Ascending aorta (tissue), 2 donors: ENCODE data around the gene SAMD9. TPM values are rescaled to one million over a fixed set of nuclear protein-coding genes. Genes with fewer than 3 reads are reported as not detected.

ENCODE experiments used
- DNase-seq, 2 donors: peaks; one replicate each; pipeline ENCODE4 v3.0.0-alpha.2; 2019; ENCODE audit warnings: low spot score in 2 of 2
- H3K27ac ChIP-seq, 2 donors: fragments of 200-600 bp; sonication (generic); one replicate each; pipeline ENCODE4 v1.5.1; 2016 to 2017; ENCODE audit warnings: mild to moderate bottlenecking in 1 of 2
- H3K27me3 ChIP-seq: fragments of 200-600 bp; sonication (generic); one replicate; pipeline ENCODE4 v1.5.1; 2017
- H3K36me3 ChIP-seq, 2 donors: fragments of 200-600 bp; sonication (generic); one replicate each; pipeline ENCODE4 v1.5.1; 2016
- H3K4me1 ChIP-seq, 2 donors: fragments of 200-600 bp; sonication (generic); one replicate each; pipeline ENCODE4 v1.5.1; 2016 to 2017; ENCODE audit warnings: mild to moderate bottlenecking in 1 of 2
- H3K4me3 ChIP-seq, 2 donors: fragments of 200-600 bp; sonication (generic); one replicate each; pipeline ENCODE4 v1.5.1; 2016 to 2017; ENCODE audit warnings: mild to moderate bottlenecking in 1 of 2
- H3K9me3 ChIP-seq, 2 donors: fragments of 200-600 bp; sonication (generic); one replicate each; pipeline ENCODE4 v1.5.1; 2016
- intact Hi-C: fragments of 100-400 bp; cut with DNase I; formaldehyde crosslinking; loops from one replicate; pipeline ENCODE4 v1.15.1; 2023
- total RNA-seq: library from RNA; depleted of rRNA; stranded (reverse); fragments of >200 nt; gene quantifications from one replicate; pipeline ENCODE4 v1.1.0, GENCODE V29; 2016
- TF ChIP-seq, protein P1 (sequence below), 3 experiments: fragments of 200-600 bp in 2 of 3; fragments of 450-650 bp in 1 of 3; sonication (generic) in 2 of 3; IDR thresholded peaks; one replicate each; pipeline ENCODE4 v1.5.1; 2016 to 2019; ENCODE audit warnings: antibody characterized with exemption in 3 of 3, mild to moderate bottlenecking in 1 of 3, moderate library complexity in 1 of 3

SAMD9 gene
- total RNA-seq, 1 donor from 2014 or later, result 5.6 TPM

- DNase-seq, result no peak
- Histone ChIP-seq H3K27me3 (no peaks in the 10 kb centered on the region), H3K36me3 (no peaks in the 10 kb centered on the region), H3K4me3 (no peak overlapping the region), H3K27ac (no peak overlapping the region), H3K9me3 (no peaks in the 10 kb centered on the region), H3K4me1 (no peaks in the 10 kb centered on the region)
- TF ChIP-seq, protein P1, sequence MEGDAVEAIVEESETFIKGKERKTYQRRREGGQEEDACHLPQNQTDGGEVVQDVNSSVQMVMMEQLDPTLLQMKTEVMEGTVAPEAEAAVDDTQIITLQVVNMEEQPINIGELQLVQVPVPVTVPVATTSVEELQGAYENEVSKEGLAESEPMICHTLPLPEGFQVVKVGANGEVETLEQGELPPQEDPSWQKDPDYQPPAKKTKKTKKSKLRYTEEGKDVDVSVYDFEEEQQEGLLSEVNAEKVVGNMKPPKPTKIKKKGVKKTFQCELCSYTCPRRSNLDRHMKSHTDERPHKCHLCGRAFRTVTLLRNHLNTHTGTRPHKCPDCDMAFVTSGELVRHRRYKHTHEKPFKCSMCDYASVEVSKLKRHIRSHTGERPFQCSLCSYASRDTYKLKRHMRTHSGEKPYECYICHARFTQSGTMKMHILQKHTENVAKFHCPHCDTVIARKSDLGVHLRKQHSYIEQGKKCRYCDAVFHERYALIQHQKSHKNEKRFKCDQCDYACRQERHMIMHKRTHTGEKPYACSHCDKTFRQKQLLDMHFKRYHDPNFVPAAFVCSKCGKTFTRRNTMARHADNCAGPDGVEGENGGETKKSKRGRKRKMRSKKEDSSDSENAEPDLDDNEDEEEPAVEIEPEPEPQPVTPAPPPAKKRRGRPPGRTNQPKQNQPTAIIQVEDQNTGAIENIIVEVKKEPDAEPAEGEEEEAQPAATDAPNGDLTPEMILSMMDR (IDR thresholded peaks at IDR 0.05), result no peak
- intact Hi-C loops, result no loop called here
Measured at GRCh38 chr7:93159490-93159889, 41.7 kb upstream of the SAMD9 start.

- no peak for DNase-seq
- H3K4me1 ChIP-seq, result no peaks in the 10 kb centered on the region
- H3K27ac ChIP-seq, result no peak overlapping the region
- no peaks in the 10 kb centered on the region for H3K36me3 ChIP-seq
- H3K9me3 ChIP-seq, result no peaks in the 10 kb centered on the region
- no peaks in the 10 kb centered on the region for H3K27me3 ChIP-seq
- H3K4me3 ChIP-seq, result no peak overlapping the region
- TF ChIP-seq, protein P1 (IDR thresholded peaks at IDR 0.05), result no peak
- intact Hi-C loops, result no loop called here
Measured at GRCh38 chr7:93156884-93157283, 39.1 kb upstream of the SAMD9 start.

DNA sequence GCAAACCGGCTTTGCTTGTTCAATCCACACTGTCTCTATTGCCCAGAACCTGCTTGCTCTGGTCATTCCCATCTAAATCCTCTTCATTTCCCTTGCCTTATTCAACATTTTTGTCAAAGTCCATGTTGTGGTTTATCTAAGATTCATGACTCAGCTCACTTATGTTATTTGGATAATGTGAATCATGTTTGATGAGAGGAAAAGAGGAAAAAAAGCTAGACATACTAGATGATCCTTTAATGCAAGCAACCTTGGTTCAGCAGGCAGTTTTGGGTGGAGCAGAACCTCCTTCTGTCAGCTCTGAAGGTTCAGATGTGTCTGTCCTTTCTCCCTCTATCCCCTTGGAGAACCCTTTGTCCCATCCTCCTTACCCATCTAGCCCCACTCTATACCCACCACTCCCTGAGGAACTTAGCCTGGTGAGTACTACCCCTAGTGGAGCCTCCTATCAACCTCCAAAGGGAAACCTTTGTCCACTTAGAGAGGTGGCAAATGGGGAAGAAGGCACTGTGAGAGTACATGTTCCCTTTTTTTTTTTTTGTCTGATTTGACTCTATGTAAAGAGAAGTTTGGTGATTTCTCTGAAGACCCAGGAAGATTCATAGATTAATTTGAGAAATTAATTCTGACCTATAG, 32.5 kb upstream of the SAMD9 start:
- Histone ChIP-seq H3K9me3 (no peaks in the 10 kb centered on the region), H3K4me3 (no peak overlapping the region), H3K36me3 (no peaks in the 10 kb centered on the region), H3K4me1 (peaks cover 0 to 3% of the 10 kb centered on the region in 2 donors), H3K27ac (no peak overlapping the region), H3K27me3 (no peaks in the 10 kb centered on the region)
- intact Hi-C loops, result no loop called here
- TF ChIP-seq, protein P1 (IDR thresholded peaks at IDR 0.05), result no peak
- no peak for DNase-seq

GRCh38 chr7:93148727-93149126, 30.9 kb upstream of the SAMD9 start:
- Histone ChIP-seq H3K4me3 (peak overlapping the region; percentile 57 to 58), H3K9me3 (no peaks in the 10 kb centered on the region), H3K36me3 (peaks cover 9 to 12% of the 10 kb centered on the region in 2 donors), H3K27ac (peak overlapping the region; percentile 2 to 58), H3K4me1 (peaks cover 0 to 3% of the 10 kb centered on the region in 2 donors), H3K27me3 (no peaks in the 10 kb centered on the region)
- no peak for DNase-seq
- TF ChIP-seq, protein P1 (IDR thresholded peaks at IDR 0.05), result no peak
- intact Hi-C loops, result no loop called here

DNA sequence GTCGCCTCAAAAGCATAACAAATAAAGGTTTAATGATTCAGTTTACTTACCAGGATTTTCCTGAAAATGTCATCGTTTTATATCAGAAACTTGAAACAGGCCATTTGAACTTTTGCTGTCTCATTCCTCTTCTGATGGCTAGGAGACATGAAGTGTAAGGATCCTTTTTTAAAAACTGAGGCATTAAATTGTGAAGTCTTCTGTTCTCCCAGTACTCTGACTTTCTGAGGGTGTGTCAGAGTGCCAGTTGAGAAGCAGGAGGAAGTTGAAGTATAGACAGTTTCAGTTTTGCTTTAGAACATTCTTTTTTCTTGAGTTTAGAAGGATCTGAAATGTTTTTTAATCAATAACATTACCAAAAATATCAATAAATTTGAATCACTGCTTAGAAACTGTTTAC, 30.4 kb upstream of the SAMD9 start, which contains the start of gene SAMD9L:
Gene SAMD9L (minus strand): TSS at position 242 of the 400 bp plus-strand sequence. CDS start 12,414 bp downstream, outside the sequence.
- Histone ChIP-seq H3K4me1 (peaks cover 0 to 3% of the 10 kb centered on the region in 2 donors), H3K27me3 (no peaks in the 10 kb centered on the region), H3K9me3 (no peaks in the 10 kb centered on the region), H3K36me3 (peaks cover 15 to 16% of the 10 kb centered on the region in 2 donors), H3K4me3 (peak within 1 kb of the TSS; percentile 57 to 58), H3K27ac (peak within 1 kb of the TSS; percentile 35 to 58)
- TF ChIP-seq, protein P1 (IDR thresholded peaks at IDR 0.05), result no peak
- DNase-seq, result no peak
- intact Hi-C loops, result no loop called here
